HG03571 (cell line): ENCODE measurements around the gene REEP2.
A peak's percentile ranks its signal among the peaks of the same experiment; 100 is the strongest.
"Not testable (repeated sequence)": the region's sequence is repeated elsewhere in the genome, so short reads cannot be mapped to it uniquely, and the experiment has no call there.

Experiments
- ATAC-seq: cut with Tn5 transposase; IDR thresholded peaks from one replicate; pipeline ENCODE4 v1.9.1; 2021; ENCODE audit not compliant: unreplicated experiment

REEP2 gene, protein sequence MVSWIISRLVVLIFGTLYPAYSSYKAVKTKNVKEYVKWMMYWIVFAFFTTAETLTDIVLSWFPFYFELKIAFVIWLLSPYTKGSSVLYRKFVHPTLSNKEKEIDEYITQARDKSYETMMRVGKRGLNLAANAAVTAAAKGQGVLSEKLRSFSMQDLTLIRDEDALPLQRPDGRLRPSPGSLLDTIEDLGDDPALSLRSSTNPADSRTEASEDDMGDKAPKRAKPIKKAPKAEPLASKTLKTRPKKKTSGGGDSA

DNA sequence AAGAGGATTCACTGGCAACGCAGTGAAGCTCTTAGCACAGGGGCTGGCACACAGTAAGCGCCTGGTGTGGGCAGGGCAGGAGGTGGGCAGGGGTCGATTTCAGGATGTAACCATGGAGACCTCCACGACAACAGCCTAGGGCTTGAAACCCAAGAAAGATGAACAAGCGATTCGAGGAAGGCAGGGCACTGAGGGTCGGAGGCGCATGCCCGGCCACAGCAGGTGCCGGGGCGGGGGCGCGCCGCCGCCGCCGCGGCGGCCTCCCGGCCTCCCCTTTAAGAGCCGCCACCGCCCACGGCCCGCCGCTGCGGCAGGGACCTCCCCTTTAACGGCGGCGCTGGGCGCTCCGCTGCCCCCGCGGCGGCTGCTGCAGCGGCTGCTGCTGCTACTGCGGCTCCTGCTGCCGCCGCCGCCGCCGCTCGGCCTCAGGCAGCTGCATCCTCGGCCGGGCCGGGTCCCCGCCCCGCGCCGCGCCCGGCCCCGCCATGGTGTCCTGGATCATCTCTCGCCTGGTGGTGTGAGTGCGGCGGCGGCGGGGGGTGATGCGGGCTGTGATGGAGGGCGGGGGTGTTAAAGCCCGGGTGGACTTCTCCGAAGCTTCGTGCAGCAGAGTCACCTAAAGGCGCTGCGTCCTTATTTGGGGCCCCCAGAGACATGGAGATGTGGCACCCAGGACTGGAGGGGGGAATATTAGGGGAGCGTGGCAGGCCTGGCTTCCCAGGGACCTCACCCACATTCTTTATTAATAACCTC, at the start of gene REEP2:
TSS of gene REEP2 (plus strand) at position 334 of the 753 bp plus-strand sequence. CDS start at position 486, 152 bp downstream.
- ATAC-seq = peak; percentile 68

DNA sequence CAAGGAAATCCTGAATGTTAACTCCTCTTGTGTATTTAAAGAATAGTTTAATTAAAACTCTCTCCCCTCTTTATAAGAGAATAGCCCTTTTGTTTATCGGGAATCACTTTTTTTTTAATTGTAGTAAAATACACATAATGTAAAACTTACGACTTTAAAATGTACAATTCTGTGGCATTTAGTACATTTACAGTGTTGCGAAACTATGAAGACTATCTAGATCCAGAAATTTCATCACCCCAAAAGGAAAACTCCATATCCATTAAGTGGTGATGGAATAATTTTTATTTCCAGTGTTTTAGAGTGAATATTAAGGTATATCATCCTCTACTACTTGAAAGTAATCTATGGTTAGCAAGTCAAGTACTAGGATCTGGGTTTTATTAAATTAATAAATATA, 49.5 kb upstream of the REEP2 start:
- no peak for ATAC-seq

DNA sequence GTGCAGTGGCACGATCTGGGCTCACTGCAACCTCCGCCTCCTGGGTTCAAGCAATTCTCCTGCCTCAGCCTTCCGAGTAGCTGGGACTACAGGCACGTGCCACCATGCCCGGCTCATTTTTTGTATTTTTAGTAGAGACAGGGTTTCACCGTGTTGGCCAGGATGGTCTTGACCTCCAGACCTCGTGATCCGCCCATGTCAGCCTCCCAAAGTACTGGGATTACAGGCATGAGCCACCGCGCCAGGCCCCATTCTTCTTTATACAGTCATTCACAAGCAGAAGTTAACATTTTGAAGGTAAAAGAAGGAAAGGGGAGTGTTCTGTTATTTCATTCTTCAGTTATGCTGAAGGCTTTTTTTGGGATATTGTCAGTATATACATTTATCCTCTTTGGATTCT, 48.9 kb upstream of the REEP2 start:
- ATAC-seq = not testable (repeated sequence)

DNA sequence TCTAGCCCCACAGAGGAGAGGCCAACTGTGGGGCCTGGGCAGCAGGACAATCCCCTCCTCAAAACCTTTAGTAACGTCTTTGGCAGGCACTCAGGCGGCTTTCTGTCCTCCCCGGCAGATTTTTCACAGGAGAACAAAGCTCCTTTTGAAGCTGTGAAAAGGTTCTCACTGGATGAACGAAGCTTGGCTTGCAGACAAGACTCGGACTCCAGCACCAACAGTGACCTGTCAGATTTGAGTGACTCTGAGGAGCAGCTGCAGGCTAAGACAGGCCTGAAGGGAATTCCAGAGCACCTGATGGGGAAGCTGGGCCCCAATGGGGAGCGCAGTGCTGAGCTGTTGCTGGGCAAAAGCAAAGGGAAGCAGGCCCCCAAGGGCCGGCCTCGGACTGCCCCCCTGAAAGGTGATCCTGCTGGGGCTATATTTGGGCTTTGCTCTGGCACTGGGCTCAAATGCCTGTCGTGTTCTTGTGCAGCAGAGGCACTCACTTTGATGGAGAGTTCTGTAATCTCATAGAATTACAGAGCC, 46.9 kb upstream of the REEP2 start:
- no peak for ATAC-seq

DNA sequence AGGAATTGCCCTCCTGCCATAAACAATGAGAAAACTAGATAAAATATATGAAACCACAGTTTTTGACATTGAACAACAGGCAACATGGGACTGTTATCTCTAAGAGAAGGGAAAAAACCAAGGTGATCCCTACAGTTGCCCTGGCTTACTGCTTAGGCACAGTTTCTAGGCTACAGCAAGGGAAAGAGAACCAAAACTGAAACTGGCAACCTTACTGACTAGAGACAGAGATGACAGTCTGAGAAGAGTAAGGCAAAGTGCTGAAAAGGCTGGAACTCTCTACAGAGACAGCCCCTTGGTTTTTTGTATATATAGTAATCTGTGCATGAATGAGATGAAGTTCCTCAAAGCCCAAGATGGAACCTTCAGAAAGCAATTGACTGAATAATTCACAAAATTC, 36.2 kb upstream of the REEP2 start:
- no peak for ATAC-seq

DNA sequence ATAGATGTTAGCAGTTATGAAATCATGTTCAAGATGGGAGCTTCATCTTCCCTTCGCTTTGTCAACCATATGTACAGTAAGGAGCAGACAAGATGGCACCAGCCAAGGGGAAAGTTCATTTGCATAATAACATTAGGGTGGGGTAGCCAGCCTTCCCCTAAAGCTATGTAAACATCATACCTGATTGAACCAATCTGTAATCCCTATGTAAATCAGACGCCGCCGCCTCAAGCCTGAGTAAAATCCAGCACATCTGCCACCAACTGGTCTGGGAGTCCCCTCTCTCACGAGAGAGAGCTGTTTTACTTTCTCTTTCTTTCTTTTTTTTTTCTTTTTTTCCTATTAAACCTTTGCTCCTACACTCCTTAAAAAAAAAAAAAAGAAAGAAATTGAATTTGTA, 30.8 kb upstream of the REEP2 start:
- peak; percentile 53 for ATAC-seq

DNA sequence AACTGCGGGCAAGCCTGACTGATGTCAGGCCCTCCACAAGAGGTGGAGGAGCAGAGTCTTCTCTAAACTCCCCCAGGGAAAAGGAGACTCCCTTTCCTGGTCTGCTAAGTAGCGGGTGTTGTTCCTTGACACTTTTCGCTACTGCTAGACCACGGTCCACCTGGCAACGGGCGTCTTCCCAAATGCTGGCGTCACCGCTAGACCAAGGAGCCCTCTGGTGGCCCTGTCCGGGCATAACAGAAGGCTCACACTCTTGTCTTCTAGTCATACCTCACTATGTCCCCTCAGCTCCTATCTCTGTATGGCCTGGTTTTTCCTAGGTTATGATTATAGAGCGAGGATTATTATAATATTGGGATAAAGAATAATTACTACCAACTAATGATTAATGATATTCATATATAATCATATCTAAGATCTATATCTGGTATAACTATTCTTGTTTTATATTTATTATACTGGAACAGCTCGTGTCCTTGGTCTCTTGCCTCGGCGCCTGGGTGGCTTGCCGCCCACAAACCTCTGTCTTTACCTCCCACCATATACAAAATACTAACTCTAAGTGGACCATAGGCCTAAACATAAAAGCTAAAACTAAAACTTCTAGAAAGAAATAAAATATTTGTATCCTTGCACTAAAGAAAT, 27.7 kb upstream of the REEP2 start:
- ATAC-seq = not testable (repeated sequence)

DNA sequence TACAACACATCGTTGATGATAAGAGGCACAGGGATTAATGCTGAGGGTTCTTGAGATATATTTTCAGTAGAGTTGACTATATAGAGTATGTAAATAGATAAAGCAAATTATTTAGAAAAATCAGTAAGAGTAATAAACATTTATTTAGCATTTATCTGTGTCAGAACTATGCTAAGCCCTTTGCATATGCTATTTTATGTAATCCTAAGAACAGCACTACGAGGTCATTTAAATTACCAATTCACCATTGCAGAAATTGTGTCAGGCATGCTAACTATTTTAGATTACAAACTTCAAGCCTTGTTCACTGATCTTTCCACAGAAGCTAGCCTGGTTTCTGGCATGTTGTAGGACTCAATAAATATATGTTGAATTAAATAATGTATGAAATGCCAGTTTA, 20.4 kb upstream of the REEP2 start:
- ATAC-seq = no peak

DNA sequence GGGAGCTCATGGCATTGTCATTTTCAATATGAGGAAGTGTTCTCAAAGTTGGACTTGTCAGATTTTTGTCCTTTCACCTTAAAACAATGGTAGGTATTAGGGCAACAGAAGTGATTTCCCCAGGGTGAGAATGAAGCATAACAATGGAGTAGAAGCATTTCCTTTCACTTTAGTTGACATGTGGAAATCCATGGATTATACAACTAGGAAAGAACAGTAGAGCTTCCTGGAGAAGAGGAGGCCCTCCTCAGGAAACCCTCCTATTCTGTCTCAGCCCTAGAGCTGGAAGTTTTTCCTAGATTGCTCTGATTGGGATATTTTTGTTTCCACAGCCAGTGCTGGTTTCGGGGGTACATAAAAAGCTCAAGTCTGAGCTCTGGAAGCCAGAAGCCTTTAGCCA, 13.8 kb upstream of the REEP2 start:
- ATAC-seq = no peak

DNA sequence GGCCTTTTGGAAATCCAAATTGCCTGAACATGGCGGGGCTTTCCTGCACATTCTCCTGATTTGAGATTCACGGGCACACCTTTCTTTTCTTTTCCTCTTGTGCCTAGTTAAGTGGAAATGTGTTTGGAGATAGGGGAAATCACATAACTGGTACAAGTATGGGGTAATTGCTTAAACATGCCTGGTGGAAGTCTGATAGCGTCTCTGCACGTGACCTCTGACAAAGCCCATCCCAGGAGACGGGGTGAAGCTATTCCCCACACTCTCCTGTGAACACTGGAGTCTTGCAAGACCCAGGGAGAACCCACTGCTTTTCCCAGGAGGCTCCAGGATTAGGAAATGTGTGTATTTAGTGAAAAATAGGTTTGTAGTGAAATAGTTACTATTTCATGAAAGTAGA, 2.9 kb upstream of the REEP2 start:
- no peak for ATAC-seq

DNA sequence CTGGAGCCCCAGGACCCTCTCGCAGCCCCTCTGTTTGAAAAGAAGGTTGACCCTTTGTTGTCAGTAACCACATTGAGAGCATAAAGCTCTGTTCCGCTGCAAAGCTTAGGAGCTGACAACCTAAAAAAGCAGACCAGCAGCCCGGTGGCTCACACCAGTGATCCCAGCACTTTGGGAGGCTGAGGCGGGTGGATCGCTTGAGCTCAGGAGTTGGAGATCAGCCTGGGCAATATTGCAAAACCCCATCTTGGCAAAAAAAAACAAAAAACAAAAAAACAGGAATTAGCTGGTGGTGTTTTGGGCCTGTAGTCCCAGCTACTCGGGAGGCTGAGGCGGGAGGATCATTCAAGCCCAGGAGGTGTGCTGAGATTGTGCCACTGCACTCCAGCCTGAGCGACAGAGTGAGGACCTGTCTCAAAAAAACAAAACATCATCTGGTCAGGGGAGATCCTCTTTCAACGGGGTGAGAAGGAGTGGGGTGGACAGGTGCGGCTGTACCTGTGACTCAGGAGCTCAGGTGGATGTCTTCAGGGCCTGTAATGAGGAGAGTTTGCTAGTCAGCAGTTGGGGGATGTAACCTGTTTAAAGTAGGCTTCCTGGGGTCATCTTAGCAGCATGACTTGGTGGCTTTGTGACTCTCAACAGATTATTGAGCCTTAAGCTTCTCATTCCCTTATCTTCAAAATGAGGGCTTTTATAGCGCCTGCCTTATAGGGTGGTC, 694 bp upstream of the REEP2 start:
- ATAC-seq = no peak

DNA sequence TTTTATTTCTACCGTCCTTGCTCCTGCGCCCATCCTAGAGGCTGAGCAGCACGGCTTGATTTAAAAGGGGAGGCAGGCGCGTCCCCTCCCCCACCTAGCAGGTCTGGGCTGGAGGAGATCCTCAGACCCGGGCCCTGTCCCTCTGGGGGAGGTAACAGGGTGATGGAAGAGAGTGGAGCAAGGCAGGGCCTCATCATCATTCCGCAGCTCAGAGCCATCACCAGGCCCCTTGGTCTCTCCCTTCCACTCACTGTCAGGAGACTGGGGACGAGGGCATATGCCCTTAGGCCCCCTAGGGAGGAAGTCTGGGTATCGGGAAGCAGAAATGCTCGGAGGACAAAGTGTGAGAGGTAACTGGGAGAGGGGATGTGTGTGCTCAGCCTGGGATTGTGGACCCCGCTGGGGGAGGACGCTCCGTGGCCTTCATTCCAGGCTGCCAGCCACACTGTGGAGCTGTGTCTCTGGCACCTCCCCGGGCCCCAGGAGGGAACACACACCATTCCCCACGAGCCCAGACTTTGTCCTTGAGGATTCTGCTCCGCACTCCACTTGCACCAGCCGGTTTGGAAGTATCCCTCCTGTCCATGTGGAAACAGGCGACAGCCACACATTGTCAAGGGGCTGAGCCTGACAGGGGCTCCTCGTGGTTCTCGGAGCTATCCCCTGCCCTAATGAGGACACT, 761 bp downstream of the REEP2 start:
- ATAC-seq = no peak

DNA sequence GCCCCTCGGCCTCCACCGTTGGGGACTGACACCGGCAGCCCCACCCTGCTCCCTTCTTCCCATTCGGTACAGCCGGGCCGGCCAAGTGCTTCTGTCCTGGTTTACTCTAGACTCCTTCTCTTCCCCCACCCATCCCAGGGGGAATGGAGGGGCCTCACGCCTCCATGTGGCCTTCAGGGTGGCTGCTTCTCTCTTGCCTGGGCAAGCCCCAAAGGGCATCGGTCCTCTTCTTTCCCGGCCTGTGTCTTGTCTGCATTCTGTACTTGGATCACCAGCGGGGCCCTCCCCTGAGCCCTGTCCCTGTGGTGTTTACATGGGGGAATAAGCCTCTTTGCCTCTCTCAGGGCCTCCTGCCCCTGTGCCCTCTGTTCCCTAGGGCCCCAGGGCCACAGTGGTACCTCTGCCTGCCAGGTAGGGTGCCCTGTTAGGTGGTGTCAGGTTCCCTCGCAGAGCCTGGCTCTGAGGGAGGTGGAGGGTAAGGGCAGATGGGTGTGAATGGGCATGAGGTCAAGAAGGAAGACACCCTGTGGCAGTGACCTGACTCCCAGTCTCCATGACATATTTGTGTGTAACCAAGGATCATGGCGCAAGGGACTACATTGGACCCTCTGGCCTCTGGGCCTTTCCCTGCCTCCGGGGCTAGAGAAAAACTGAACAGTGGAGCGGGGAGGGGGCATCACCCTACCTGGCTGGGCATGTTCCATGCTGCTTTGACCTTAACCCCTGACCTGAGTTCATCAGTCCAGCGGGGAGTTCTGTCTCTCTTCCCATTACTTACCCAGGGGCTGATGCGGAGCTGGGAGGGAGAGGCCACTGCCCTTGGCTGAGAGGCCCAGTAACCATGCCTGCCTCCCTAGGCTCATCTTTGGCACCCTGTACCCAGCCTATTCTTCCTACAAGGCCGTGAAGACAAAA, 1.6 kb downstream of the REEP2 start:
- no peak for ATAC-seq

DNA sequence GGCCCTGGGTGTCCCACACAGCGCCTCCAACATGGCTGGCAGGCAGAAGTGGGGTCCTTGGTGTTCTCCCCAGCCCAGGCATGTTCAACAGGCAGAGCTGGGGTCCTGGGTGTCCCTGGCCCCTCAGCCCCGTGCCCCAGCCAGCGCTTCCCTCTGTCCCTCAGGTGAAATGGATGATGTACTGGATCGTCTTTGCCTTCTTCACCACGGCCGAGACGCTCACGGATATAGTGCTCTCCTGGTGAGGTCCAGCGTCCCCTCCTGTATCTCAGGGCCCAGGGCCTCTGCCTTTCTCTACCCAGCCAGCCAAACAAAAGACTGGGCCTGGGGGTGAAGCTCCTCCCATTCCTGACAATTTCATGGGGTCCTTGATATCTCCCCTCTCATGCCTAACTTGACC, 2.4 kb downstream of the REEP2 start:
- no peak for ATAC-seq

DNA sequence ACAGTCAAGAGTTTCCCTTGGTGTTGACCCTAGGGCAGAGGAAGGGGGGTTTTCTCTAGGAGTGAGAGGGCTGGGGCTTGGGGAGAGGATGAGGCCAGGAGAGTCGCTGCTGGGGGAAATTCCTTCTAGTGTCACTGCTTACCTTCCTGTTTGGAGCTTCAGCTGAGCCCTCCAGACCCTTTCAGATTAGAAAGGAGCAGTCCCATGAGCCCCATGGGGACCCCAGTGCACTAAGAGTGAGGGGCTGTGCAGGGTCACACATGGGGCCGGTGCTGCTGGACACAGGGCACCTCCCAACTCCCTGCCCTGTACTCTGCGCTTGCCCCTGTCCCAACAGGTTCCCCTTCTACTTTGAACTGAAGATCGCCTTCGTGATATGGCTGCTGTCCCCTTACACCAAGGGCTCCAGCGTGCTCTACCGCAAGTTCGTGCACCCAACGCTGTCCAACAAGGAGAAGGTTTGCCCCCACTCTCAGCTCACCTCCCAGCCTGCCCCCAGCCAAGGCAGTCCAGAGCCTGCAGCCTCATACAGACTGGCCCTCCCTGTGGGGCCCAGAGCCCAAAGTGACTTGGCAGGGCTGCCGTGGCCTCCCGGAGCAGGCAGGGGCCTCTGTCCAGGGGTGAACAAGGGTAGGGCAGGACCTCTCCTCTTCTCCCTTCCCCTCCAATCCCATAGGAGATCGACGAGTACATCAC, 5.4 kb downstream of the REEP2 start:
- no peak for ATAC-seq

DNA sequence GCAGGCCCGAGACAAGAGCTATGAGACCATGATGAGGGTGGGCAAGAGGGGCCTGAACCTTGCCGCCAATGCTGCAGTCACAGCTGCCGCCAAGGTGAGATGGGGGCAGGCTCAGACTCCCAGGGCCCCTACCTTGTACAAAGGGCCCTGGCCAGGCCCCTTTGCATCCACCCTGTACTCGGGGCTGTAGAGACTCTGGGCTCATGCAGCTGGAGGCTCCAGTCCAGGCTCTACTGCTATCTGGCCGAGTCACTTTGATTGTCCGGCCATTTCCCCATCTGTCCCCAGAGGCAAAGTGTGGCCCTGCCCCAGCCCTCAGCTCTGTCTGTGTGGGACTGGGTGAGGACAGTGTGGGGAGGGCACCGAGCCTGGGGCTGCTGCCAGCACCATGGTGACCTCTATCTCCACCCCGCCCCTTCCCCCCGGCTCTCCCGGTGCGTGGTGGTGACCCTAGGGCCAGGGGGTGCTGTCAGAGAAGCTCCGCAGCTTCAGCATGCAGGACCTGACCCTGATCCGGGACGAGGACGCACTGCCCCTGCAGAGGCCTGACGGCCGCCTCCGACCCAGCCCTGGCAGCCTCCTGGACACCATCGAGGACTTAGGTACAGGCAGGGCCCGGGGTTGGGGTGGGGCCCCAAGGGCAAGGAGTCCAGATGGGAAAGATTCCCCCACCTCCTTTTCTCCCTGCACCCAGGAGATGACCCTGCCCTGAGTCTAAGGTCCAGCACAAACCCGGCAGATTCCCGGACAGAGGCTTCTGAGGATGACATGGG, 6.1 kb downstream of the REEP2 start:
- ATAC-seq = no peak

DNA sequence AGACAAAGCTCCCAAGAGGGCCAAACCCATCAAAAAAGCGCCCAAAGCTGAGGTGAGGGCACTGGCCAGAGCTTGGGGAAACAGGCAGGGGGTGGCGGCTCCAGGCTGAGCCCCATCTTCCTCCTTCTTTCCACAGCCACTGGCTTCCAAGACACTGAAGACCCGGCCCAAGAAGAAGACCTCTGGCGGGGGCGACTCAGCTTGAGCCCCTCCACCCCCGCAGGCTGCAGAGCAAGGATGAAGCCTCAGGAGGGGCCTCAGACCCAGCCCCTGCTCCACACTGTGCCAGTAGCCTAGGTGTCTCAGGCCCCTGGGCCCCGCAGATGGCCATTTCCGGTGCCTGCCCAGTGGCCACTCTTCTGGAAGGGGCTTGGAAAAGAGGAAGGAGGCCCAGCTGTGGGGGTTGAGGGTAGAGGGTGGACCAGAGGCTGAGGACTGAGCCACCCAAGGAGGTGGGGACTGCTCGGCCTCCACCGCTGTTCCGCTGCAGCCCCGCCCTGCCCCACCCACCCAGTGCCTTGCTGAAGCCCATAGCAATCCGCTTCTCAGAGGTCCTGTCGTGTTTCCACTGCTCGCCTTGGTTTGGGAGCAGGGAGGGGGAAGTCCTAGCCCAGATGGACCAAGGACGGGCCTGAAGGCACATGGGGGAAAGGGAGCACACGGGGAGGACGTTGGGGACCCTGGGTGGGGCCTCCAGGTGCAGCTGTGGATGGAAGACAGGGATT, 6.9 kb downstream of the REEP2 start:
- ATAC-seq = no peak

DNA sequence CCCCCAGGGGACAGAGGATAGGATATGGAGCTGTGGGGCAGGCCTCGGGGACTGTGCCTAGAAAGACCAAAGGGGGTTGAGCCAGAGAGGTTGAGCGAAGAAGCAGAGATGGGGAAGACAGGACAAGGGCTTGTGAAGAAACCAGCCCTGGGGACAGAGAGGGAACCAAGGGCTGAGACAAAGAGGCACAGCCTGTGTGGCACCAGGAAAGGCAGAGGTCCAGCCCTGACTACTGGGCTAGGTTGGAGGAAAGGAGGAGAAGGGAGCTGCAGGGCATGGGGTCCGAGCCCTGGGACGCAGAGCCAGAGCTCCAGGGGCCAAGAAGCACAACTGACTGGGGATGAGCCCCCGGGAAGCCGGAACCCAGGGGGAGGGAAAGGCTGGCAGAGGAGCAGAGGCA, 9.2 kb downstream of the REEP2 start:
- no peak for ATAC-seq
